ENCODE data around the gene MYMK.

MYMK gene

GRCh38 chr9:133515615-133516255 lies 9.0 kb downstream of the MYMK start:
- DNase-seq = no peak

GRCh38 chr9:133515240-133515610 lies 9.5 kb downstream of the MYMK start:
- no peak for DNase-seq

DNA sequence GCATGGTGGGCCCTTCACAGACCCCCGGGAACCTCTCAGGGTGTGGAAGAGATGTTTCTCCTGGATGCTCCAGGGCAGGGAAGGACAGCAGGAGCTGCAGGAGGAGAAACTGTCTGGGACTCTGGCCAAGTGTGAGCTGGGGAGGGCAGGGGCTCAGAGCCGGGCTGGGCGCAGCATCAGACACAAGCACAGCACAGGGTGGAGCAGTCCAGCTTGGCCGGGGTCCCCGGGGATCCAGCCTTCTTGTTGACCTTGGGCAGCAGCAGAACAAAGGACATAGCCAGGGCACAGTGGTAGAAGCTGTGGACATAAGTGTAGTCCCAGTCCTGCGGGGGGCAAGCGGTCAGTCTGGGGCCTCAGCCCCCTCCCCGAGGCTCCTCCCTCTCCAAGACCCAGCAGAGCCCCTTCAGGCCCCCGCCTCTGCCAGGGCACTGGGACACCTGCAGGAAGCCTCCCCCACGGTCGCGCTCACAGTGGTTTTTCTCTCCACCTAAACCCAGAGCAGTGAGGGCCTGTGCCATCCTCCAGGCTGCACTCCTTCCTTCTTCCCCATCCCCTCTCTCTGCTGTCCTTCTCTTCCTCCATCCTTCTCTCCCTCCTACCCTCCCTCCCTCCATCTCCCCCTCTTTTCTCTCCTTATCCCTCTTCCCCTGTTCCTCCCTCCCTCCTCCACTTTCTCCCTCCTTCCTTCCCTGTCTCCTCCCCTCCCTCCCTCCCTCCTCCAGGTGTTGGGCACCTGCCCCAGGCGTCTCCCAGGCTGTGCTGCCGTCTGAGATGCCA lies 10.1 kb downstream of the MYMK start:
- no peak for DNase-seq

GRCh38 chr9:133513214-133514100 lies 11.3 kb downstream of the MYMK start:
- no peak for DNase-seq

- no peak for DNase-seq
These were observed 12.2 kb downstream of the MYMK start for GRCh38 chr9:133512253-133513213.

DNA sequence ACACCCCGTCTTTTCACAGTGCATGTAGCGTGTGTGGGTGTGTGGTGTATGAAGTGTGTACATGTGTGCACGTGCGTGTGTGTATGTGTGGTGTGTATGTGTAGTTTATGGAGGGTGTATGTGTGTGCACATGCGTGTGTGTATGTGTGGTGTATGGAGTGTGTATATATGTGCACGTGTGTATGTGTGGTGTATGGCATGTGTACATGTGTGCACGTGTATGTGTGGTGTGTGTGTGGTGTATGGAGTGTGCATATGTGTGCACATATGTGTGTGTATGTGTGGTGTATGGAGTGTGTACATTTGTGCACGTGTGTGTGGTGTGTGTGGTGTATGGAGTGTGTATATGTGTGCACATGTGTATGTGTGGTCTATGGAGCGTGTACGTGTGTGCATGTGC lies 13.2 kb downstream of the MYMK start:
- no peak for DNase-seq

- DNase-seq = no peak
These were observed 13.7 kb downstream of the MYMK start for GRCh38 chr9:133510926-133511505.

GRCh38 chr9:133509179-133510083 lies 15.3 kb downstream of the MYMK start:
- DNase-seq = no peak

- DNase-seq = no peak
These were observed 16.7 kb downstream of the MYMK start for GRCh38 chr9:133508046-133508445.

DNA sequence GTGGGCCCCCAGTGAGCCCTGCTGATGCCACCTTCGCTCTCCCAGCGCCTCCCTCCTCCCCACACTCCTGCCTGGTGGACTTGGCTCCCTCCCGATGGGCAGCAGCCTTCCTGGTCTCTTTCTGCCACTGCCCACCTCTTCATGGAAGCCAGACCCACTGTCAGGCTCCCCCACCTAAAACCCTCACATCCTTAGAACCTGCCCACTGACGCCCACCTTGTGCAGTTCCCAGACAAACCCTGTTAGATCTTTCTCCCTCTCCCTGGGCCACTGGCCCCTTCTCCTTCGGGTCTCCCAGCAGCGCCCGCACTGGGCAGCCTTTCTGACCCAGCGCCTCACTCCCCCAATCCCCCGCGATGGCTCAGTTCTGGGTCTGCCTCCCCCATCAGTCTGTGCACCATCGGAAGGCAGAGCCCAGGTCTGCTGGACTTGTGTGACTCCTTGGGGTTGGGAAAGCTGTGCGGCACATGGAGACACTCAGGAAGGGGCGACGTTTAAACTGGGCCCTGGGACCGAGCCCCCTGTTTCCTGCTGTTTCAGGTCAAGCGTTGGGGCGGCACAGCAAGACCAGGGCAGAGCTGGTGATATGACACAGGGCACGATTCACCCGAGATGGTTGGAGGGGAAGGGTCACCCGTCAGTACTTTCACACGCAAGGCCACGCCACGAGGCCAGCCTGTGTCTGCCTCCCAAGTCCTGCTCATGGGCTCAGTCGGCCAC lies 17.4 kb downstream of the MYMK start:
- no peak for DNase-seq

- no peak for DNase-seq
These were observed 18.1 kb downstream of the MYMK start for GRCh38 chr9:133506653-133507038.

DNA sequence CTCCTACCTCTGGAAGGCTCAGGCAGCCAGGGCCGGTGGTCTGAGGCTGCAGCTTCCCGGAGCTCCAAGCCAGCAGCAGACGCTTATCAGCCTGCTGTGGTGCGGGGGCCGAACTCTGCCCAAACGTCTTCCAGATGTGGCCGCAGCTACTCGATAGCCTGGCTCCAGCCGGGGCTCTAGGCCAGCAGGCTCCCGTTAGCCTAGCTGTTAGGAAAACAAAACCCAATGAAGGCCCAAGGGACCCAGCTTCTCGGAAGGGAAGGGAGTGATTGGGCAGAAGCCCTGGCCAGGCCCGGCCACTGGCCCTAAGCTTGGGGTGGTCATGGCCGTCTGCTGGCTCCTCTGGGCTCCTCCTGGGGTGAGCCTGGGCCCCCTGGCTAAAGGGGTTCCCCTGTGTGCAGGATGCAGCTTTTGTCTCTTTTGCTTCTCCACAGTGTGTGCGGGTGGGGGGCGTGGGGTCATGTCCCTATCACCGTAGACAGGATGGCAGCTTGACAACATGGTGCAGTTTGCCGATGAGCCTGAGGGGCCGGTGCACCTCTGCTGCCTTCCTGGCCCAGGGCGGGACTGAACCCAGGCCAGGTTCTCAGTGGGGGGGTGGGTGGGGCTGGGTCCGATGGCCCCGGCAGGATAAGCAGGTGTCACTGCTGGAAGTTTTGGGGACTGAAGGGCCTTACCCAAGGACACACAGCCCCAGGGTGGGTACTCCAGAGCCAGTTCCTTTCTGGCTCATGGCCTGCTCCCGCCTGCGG lies 18.7 kb downstream of the MYMK start:
- DNase-seq = no peak

GRCh38 chr9:133505186-133505830 lies 19.5 kb downstream of the MYMK start:
- DNase-seq = no peak

DNA sequence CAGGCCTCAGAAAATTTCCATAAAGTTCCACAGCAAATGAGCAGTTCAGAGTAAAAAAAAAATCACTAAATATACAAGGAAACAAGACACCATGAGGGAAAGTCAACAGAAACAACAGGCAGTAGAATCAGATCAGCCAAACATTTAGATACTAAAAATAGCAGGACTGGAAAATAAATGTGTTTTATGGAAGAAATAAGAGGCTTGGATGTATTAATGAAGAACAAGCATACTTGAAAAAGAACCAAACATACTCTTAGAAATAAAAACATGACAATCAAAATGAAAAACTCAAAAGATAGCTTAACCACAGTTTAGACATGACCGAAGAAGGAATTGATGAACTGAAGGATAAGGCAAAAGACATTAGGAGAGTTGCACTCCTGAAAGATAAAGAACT lies 22.6 kb downstream of the MYMK start:
- no peak for DNase-seq

DNA sequence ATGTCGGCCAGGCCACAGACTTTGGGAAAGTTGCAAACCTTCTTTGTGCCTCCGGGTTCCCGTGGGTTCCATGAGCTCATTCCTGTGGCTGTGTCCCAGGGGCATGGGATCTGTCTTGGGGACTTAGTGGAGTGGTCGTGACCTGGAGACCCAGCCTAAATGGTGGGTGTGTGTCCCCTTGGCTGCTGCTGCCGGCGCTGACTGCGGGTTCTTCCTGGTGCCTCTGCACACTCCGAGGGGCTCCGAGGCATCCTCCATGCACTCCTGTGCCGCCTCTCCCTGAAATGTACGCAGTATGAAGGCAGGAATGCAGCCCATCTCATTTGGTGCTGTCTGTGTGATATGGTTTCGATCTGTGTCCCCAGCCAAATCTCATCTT lies 24.9 kb downstream of the MYMK start:
- no peak for DNase-seq

DNA sequence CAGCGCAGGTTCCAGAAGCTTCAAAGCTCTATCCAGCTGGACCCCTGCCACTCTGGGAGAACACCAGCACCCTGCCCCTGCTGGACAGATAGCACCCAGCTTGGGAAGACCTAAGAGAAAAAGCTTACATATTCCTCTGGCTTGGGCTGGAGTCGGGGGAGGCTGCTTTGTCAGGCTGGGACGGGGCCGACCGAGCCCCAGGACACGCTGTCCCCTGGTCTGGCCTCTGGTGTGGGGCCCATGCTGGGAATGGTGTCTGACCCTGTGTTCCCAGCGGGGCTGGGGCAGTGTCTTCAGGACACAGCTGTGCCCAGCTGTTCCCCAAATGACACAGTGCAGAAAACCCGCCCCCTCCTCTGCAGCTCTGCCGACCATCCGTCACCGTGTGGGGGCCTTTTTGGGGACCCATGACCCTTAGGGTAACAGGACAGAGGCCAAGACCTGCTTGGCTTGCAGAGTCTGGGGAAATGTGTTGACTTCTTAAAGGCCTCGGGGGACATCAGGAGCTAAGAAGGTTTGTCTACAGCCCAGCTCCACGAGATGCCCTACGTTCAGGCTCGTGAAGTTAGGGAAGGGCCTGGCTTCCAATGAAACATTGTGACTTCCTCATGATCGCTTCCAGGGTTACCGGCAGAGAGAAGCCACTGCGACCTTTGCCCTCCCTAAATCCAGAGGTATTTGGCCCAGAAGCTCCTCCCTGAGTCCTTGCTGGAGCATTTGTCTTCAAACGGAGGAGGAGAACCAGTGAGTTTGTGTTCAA lies 25.4 kb downstream of the MYMK start:
- no peak for DNase-seq

GRCh38 chr9:133496861-133497842 lies 27.6 kb downstream of the MYMK start:
- no peak for DNase-seq
